Measurements from ENCODE around the gene NFE2L2. TPM values are rescaled to one million over a fixed set of nuclear protein-coding genes. Genes with fewer than 3 reads are reported as not detected.

Gene NFE2L2
- total and polyA plus RNA-seq, 2 experiments from 2014 or later: 35.0 to 39.1 TPM

DNA sequence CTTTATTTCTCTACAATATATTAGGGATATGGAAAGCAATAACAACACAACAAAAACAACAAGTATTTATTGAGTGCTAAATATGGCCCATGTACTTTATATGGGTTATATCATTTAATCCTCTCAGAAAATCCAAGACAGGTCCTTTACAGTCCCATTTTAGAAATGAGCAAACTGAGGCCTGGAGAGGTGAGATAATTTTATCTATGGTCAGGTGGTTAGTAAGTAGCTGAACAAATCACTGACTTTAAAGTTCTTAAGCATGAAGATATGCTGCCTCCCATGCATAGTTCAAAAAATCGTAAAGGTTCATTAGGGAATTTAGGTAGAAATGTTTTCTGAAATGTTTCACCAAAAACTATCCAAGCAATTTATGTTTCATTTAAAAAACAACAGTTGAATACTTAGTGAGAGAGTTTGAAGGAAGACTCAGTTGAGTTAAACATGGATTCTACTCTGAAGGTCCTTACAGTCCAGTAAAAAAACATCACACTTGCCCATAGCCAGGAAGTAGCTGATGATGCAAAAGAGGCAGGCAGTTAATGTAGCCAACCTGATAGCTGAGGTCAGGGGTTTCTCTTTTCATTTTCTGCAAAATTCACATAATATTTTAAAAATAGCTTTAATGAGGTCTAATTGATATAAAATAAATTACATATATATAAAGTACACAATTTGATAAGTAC, 7.6 kb upstream of the NFE2L2 start (continued):
- TF ChIP-seq CREB1 (CRISPR knock-in tag; IDR thresholded peaks at IDR 0.05; ENCODE audit: low read depth) (no peak), ZNF331 (CRISPR knock-in tag; IDR thresholded peaks at IDR 0.05; ENCODE audit: low read depth) (no peak), EZH2phosphoT487 (IDR thresholded peaks at IDR 0.05; ENCODE audit: unreplicated experiment) (no peak), EZH2 (IDR thresholded peaks at IDR 0.05; ENCODE audit: low read depth, unreplicated experiment) (no peak), JUNB (IDR thresholded peaks at IDR 0.05; ENCODE audit: unreplicated experiment) (no peak)
- TF ChIP-seq, protein P1, sequence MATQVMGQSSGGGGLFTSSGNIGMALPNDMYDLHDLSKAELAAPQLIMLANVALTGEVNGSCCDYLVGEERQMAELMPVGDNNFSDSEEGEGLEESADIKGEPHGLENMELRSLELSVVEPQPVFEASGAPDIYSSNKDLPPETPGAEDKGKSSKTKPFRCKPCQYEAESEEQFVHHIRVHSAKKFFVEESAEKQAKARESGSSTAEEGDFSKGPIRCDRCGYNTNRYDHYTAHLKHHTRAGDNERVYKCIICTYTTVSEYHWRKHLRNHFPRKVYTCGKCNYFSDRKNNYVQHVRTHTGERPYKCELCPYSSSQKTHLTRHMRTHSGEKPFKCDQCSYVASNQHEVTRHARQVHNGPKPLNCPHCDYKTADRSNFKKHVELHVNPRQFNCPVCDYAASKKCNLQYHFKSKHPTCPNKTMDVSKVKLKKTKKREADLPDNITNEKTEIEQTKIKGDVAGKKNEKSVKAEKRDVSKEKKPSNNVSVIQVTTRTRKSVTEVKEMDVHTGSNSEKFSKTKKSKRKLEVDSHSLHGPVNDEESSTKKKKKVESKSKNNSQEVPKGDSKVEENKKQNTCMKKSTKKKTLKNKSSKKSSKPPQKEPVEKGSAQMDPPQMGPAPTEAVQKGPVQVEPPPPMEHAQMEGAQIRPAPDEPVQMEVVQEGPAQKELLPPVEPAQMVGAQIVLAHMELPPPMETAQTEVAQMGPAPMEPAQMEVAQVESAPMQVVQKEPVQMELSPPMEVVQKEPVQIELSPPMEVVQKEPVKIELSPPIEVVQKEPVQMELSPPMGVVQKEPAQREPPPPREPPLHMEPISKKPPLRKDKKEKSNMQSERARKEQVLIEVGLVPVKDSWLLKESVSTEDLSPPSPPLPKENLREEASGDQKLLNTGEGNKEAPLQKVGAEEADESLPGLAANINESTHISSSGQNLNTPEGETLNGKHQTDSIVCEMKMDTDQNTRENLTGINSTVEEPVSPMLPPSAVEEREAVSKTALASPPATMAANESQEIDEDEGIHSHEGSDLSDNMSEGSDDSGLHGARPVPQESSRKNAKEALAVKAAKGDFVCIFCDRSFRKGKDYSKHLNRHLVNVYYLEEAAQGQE (IDR thresholded peaks at IDR 0.05; ENCODE audit: unreplicated experiment): no peak

DNA sequence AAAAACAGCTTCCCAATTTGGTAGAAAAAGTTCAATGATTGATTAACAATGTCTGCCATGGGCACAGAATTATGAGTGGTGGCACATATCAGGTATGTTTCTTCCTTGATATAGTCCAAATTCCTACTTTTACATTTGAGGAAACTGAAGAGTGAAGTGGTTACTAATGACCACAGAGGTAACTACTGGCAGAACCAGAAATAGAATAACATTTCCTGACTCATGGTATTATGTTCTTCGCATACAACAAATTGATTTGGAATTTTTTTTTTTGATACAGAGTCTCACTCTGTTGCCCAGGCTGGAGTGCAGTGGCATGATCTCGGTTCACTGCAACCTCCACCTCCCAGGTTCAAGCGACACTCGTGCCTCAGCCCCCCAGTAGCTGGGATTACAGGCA, 6.0 kb upstream of the NFE2L2 start:
- Histone ChIP-seq H3K4me3 (no peak overlapping the region), H3K9me2 (ENCODE audit: insufficient read depth) (no peaks in the 10 kb centered on the region), H3K36me3 (ENCODE audit: insufficient read depth) (no peaks in the 10 kb centered on the region), H3K79me2 (replicated peaks; ENCODE audit: insufficient read depth) (no peaks in the 10 kb centered on the region), H3K4me2 (no peak overlapping the region), H3K27ac (ENCODE audit: low read depth) (no peak overlapping the region), H4K20me1 (replicated peaks; ENCODE audit: insufficient read depth) (no peaks in the 10 kb centered on the region), H3K4me1 (ENCODE audit: insufficient read depth) (peaks cover 34% of the 10 kb centered on the region), H3F3A (replicated peaks; ENCODE audit: low read depth) (no peaks in the 10 kb centered on the region), H2AFZ (no peak overlapping the region), H3K27me3 (ENCODE audit: insufficient read depth) (no peaks in the 10 kb centered on the region)
- DNase-seq (ENCODE audit: low spot score): no peak
- Mint-ChIP-seq H3K9me3 (no peaks in the 10 kb centered on the region), H3K27ac (no peak overlapping the region), H3K4me3 (no peak overlapping the region), H3K4me1 (peaks cover 46% of the 10 kb centered on the region), H3K27me3 (ENCODE audit: insufficient read depth, low read depth, poor library complexity) (peaks cover 3% of the 10 kb centered on the region), H3K36me3 (ENCODE audit: low read depth) (no peaks in the 10 kb centered on the region)
- no peak for ATAC-seq
- TF ChIP-seq, protein P2, sequence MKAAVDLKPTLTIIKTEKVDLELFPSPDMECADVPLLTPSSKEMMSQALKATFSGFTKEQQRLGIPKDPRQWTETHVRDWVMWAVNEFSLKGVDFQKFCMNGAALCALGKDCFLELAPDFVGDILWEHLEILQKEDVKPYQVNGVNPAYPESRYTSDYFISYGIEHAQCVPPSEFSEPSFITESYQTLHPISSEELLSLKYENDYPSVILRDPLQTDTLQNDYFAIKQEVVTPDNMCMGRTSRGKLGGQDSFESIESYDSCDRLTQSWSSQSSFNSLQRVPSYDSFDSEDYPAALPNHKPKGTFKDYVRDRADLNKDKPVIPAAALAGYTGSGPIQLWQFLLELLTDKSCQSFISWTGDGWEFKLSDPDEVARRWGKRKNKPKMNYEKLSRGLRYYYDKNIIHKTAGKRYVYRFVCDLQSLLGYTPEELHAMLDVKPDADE (IDR thresholded peaks at IDR 0.05): no peak
- TF ChIP-seq EZH2phosphoT487 (IDR thresholded peaks at IDR 0.05; ENCODE audit: unreplicated experiment) (no peak), POLR2AphosphoS5 (IDR thresholded peaks at IDR 0.05; ENCODE audit: low read depth) (no peak), EZH2 (IDR thresholded peaks at IDR 0.05; ENCODE audit: low read depth, unreplicated experiment) (no peak)
- TF ChIP-seq, protein P1 (IDR thresholded peaks at IDR 0.05; ENCODE audit: unreplicated experiment): no peak

All from GM23338 (cell line).